ENCODE results near the gene PAX8. TPM values are rescaled to one million over a fixed set of nuclear protein-coding genes. Genes with fewer than 3 reads are reported as not detected.
"Not testable (repeated sequence)": the region's sequence is repeated elsewhere in the genome, so short reads cannot be mapped to it uniquely, and the experiment has no call there.

The PAX8 gene
- 0.06 TPM for polyA plus RNA-seq (2013, experiment 1 of 2)
- 0.08 TPM for polyA plus RNA-seq (2013, experiment 2 of 2)

- H2BK15ac ChIP-seq (replicated peaks; ENCODE audit: low read depth), result no peak within 1 kb of the TSS
- peak within 1 kb of the TSS; percentile 15 for H3K9ac ChIP-seq (ENCODE audit: low read length)
- H3K23ac ChIP-seq (ENCODE audit: low read length), result peak within 1 kb of the TSS; percentile 73
- no peaks in the 10 kb centered on the region for H3K79me1 ChIP-seq (ENCODE audit: low read length)
- H3K18ac ChIP-seq (ENCODE audit: low read length), result no peak within 1 kb of the TSS
- H4K5ac ChIP-seq (ENCODE audit: low read length), result no peak within 1 kb of the TSS
- WGBS (ENCODE audit: extremely low coverage, insufficient coverage, low lambda C conversion rate), result no CpG with 5 or more reads among the region's 18 CpGs
- H4K8ac ChIP-seq (ENCODE audit: low read depth, low read length), result no peak within 1 kb of the TSS
- peak within 1 kb of the TSS; percentile 19 for H3K56ac ChIP-seq (ENCODE audit: low read length)
- DNase-seq, result no peak
- peaks cover 56% of the 10 kb centered on the region for H3K27me3 ChIP-seq (ENCODE audit: insufficient read depth, low read length, poor library complexity)
- no peak within 1 kb of the TSS for H2BK120ac ChIP-seq (ENCODE audit: low read depth, low read length)
- H2BK5ac ChIP-seq (ENCODE audit: low read length), result no peak within 1 kb of the TSS
- no peak within 1 kb of the TSS for H3K27ac ChIP-seq (ENCODE audit: low read depth, low read length)
- no peak within 1 kb of the TSS for H3K4me3 ChIP-seq (ENCODE audit: low read length)
- peaks cover 2% of the 10 kb centered on the region for H3K4me1 ChIP-seq (ENCODE audit: control insufficient read depth, low read depth, low read length)
- H3K4me2 ChIP-seq (ENCODE audit: low read length), result peak within 1 kb of the TSS; percentile 56
- no peak within 1 kb of the TSS for H2AK5ac ChIP-seq (ENCODE audit: low read length)
- H3K79me2 ChIP-seq (ENCODE audit: control insufficient read depth, insufficient read depth, low read length), result no peaks in the 10 kb centered on the region
- H3K36me3 ChIP-seq (ENCODE audit: control insufficient read depth, insufficient read depth, low read length), result no peaks in the 10 kb centered on the region
- H3K4ac ChIP-seq (ENCODE audit: low read depth, low read length), result no peak within 1 kb of the TSS
Observed at GRCh38 chr2:113278742-113279139, at the start of gene PAX8. Gene PAX8 (minus strand): TSS chr2:113278921. CDS start chr2:113278394, 527 bp downstream.

GRCh38 chr2:113328043-113328442, 49.3 kb upstream of the PAX8 start:
- no peak overlapping the region for H4K5ac ChIP-seq (ENCODE audit: low read length)
- H2AK5ac ChIP-seq (ENCODE audit: low read length), result no peak overlapping the region
- no peak for DNase-seq
- no peak overlapping the region for H3K4me3 ChIP-seq (ENCODE audit: low read length)
- no peak overlapping the region for H3K9ac ChIP-seq (ENCODE audit: low read length)
- H3K56ac ChIP-seq (ENCODE audit: low read length), result no peak overlapping the region
- H2BK15ac ChIP-seq (replicated peaks; ENCODE audit: low read depth), result no peak overlapping the region
- H3K4me2 ChIP-seq (ENCODE audit: low read length), result no peak overlapping the region
- no peak overlapping the region for H2BK5ac ChIP-seq (ENCODE audit: low read length)
- no peak overlapping the region for H3K23ac ChIP-seq (ENCODE audit: low read length)
- no peak overlapping the region for H3K4ac ChIP-seq (ENCODE audit: low read depth, low read length)
- no peaks in the 10 kb centered on the region for H3K79me2 ChIP-seq (ENCODE audit: control insufficient read depth, insufficient read depth, low read length)
- no peaks in the 10 kb centered on the region for H3K27me3 ChIP-seq (ENCODE audit: insufficient read depth, low read length, poor library complexity)
- H4K8ac ChIP-seq (ENCODE audit: low read depth, low read length), result no peak overlapping the region
- no peak overlapping the region for H3K18ac ChIP-seq (ENCODE audit: low read length)
- no peaks in the 10 kb centered on the region for H3K36me3 ChIP-seq (ENCODE audit: control insufficient read depth, insufficient read depth, low read length)
- WGBS (ENCODE audit: extremely low coverage, insufficient coverage, low lambda C conversion rate), result no CpG with 5 or more reads among the region's 3 CpGs
- no peak overlapping the region for H3K27ac ChIP-seq (ENCODE audit: low read depth, low read length)
- no peaks in the 10 kb centered on the region for H3K79me1 ChIP-seq (ENCODE audit: low read length)
- no peak overlapping the region for H2BK120ac ChIP-seq (ENCODE audit: low read depth, low read length)
- H3K4me1 ChIP-seq (ENCODE audit: control insufficient read depth, low read depth, low read length), result no peaks in the 10 kb centered on the region

GRCh38 chr2:113325161-113325731, 46.5 kb upstream of the PAX8 start:
- H3K23ac ChIP-seq (ENCODE audit: low read length); H2AK5ac ChIP-seq (ENCODE audit: low read length): not testable (repeated sequence)
- DNase-seq, result peak; percentile 52

GRCh38 chr2:113324684-113325160, 46.0 kb upstream of the PAX8 start:
- no peak overlapping the region for H3K23ac ChIP-seq (ENCODE audit: low read length)
- H3K4me1 ChIP-seq (ENCODE audit: control insufficient read depth, low read depth, low read length), result no peaks in the 10 kb centered on the region
- H3K9ac ChIP-seq (ENCODE audit: low read length), result peak overlapping the region; percentile 65
- H3K4me3 ChIP-seq (ENCODE audit: low read length), result peak overlapping the region; percentile 32
- no peaks in the 10 kb centered on the region for H3K79me1 ChIP-seq (ENCODE audit: low read length)
- peak overlapping the region; percentile 71 for H4K5ac ChIP-seq (ENCODE audit: low read length)
- no peak overlapping the region for H2BK5ac ChIP-seq (ENCODE audit: low read length)
- peak overlapping the region; percentile 38 for H3K4me2 ChIP-seq (ENCODE audit: low read length)
- H2AK5ac ChIP-seq (ENCODE audit: low read length), result no peak overlapping the region
- no peak overlapping the region for H3K4ac ChIP-seq (ENCODE audit: low read depth, low read length)
- H3K56ac ChIP-seq (ENCODE audit: low read length), result peak overlapping the region; percentile 82
- H3K36me3 ChIP-seq (ENCODE audit: control insufficient read depth, insufficient read depth, low read length), result no peaks in the 10 kb centered on the region
- no peaks in the 10 kb centered on the region for H3K79me2 ChIP-seq (ENCODE audit: control insufficient read depth, insufficient read depth, low read length)
- no peak overlapping the region for H2BK15ac ChIP-seq (replicated peaks; ENCODE audit: low read depth)
- no CpG with 5 or more reads among the region's 27 CpGs for WGBS (ENCODE audit: extremely low coverage, insufficient coverage, low lambda C conversion rate)
- peak; percentile 75 for DNase-seq
- H2BK120ac ChIP-seq (ENCODE audit: low read depth, low read length), result no peak overlapping the region
- H3K27ac ChIP-seq (ENCODE audit: low read depth, low read length), result no peak overlapping the region
- H3K27me3 ChIP-seq (ENCODE audit: insufficient read depth, low read length, poor library complexity), result no peaks in the 10 kb centered on the region
- H4K8ac ChIP-seq (ENCODE audit: low read depth, low read length), result no peak overlapping the region
- peak overlapping the region; percentile 96 for H3K18ac ChIP-seq (ENCODE audit: low read length)

More at GRCh38 chr2:113325161-113325731, 46.5 kb upstream of the PAX8 start:
- not testable (repeated sequence) for H3K27me3 ChIP-seq (ENCODE audit: insufficient read depth, low read length, poor library complexity); H3K36me3 ChIP-seq (ENCODE audit: control insufficient read depth, insufficient read depth, low read length); H3K4ac ChIP-seq (ENCODE audit: low read depth, low read length); H3K27ac ChIP-seq (ENCODE audit: low read depth, low read length); H3K79me2 ChIP-seq (ENCODE audit: control insufficient read depth, insufficient read depth, low read length); H4K5ac ChIP-seq (ENCODE audit: low read length); H3K4me1 ChIP-seq (ENCODE audit: control insufficient read depth, low read depth, low read length); H2BK120ac ChIP-seq (ENCODE audit: low read depth, low read length); H3K79me1 ChIP-seq (ENCODE audit: low read length); H2BK15ac ChIP-seq (replicated peaks; ENCODE audit: low read depth); H4K8ac ChIP-seq (ENCODE audit: low read depth, low read length); H2BK5ac ChIP-seq (ENCODE audit: low read length)
- peak overlapping the region; percentile 32 for H3K4me3 ChIP-seq (ENCODE audit: low read length)
- H3K4me2 ChIP-seq (ENCODE audit: low read length), result peak overlapping the region; percentile 36
- peak overlapping the region; percentile 82 for H3K56ac ChIP-seq (ENCODE audit: low read length)
- no CpG with 5 or more reads among the region's 14 CpGs for WGBS (ENCODE audit: extremely low coverage, insufficient coverage, low lambda C conversion rate)
- peak overlapping the region; percentile 65 for H3K9ac ChIP-seq (ENCODE audit: low read length)
- peak overlapping the region; percentile 96 for H3K18ac ChIP-seq (ENCODE audit: low read length)

- no CpG with 5 or more reads among the region's 5 CpGs for WGBS (ENCODE audit: extremely low coverage, insufficient coverage, low lambda C conversion rate)
- not testable (repeated sequence) for H3K27ac ChIP-seq (ENCODE audit: low read depth, low read length); H3K9ac ChIP-seq (ENCODE audit: low read length); H4K8ac ChIP-seq (ENCODE audit: low read depth, low read length); H3K23ac ChIP-seq (ENCODE audit: low read length); H3K4me1 ChIP-seq (ENCODE audit: control insufficient read depth, low read depth, low read length); H3K79me1 ChIP-seq (ENCODE audit: low read length); DNase-seq; H3K4ac ChIP-seq (ENCODE audit: low read depth, low read length); H3K4me2 ChIP-seq (ENCODE audit: low read length); H3K56ac ChIP-seq (ENCODE audit: low read length); H3K27me3 ChIP-seq (ENCODE audit: insufficient read depth, low read length, poor library complexity); H2BK5ac ChIP-seq (ENCODE audit: low read length); H3K79me2 ChIP-seq (ENCODE audit: control insufficient read depth, insufficient read depth, low read length); H3K4me3 ChIP-seq (ENCODE audit: low read length); H4K5ac ChIP-seq (ENCODE audit: low read length); H2BK15ac ChIP-seq (replicated peaks; ENCODE audit: low read depth); H2BK120ac ChIP-seq (ENCODE audit: low read depth, low read length); H3K36me3 ChIP-seq (ENCODE audit: control insufficient read depth, insufficient read depth, low read length); H2AK5ac ChIP-seq (ENCODE audit: low read length); H3K18ac ChIP-seq (ENCODE audit: low read length)
Observed at GRCh38 chr2:113323129-113323528, 44.4 kb upstream of the PAX8 start.

- not testable (repeated sequence) for H3K27ac ChIP-seq (ENCODE audit: low read depth, low read length); H3K23ac ChIP-seq (ENCODE audit: low read length); H3K27me3 ChIP-seq (ENCODE audit: insufficient read depth, low read length, poor library complexity); H4K5ac ChIP-seq (ENCODE audit: low read length); H3K79me2 ChIP-seq (ENCODE audit: control insufficient read depth, insufficient read depth, low read length); H3K56ac ChIP-seq (ENCODE audit: low read length); H3K4ac ChIP-seq (ENCODE audit: low read depth, low read length); H3K4me2 ChIP-seq (ENCODE audit: low read length); H2BK15ac ChIP-seq (replicated peaks; ENCODE audit: low read depth); DNase-seq; H2AK5ac ChIP-seq (ENCODE audit: low read length); H2BK120ac ChIP-seq (ENCODE audit: low read depth, low read length); H3K79me1 ChIP-seq (ENCODE audit: low read length); H3K4me3 ChIP-seq (ENCODE audit: low read length); H3K4me1 ChIP-seq (ENCODE audit: control insufficient read depth, low read depth, low read length); H3K18ac ChIP-seq (ENCODE audit: low read length); H3K36me3 ChIP-seq (ENCODE audit: control insufficient read depth, insufficient read depth, low read length); H2BK5ac ChIP-seq (ENCODE audit: low read length); H3K9ac ChIP-seq (ENCODE audit: low read length); H4K8ac ChIP-seq (ENCODE audit: low read depth, low read length)
- WGBS (ENCODE audit: extremely low coverage, insufficient coverage, low lambda C conversion rate), result no CpG with 5 or more reads among the region's 7 CpGs
Observed at GRCh38 chr2:113320106-113320505, 41.4 kb upstream of the PAX8 start.

All from mesendoderm (in vitro differentiated cells).